HG03139 (cell line): ENCODE data around the gene MPRIP.

Experiments used
- ATAC-seq: cut with Tn5 transposase; IDR thresholded peaks from one replicate; pipeline ENCODE4 v1.9.1; 2021; ENCODE audit not compliant: unreplicated experiment

The MPRIP gene

DNA sequence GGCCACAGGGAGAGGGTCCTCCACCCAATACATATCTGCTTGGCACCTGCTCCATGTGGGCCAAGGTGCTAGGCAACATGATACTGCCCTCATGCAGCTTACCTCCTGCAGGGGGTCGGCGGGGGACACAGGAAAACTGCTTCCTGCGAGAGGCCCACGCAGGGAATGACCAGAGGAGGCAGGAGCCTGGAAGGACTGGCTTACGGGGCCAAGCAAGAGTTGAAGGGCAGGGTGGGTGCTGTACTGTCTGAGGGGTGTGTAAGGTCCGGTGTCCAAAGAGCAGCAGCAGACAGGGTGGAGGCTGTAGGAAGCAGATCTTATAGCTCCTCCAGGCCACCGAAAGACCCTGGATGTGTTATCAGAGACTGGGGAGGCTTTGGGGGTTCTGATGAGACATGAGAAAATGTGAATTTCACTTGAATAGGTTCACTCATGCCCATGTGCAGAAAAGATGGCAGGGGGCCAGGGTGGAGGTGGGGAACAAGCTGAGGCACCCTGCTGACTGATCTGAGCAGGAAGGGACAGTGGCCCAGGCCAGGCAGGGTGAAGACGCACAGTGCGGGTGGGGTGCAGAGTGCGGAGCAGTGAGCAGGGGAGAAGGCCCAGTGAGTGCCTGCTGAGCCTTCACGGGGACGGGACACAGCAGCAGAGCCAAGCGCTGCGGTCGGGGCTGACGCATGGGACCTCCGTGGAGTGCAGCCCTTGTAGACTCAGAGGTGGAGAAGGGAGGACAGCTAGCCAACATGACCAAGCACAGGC is 186.4 kb downstream of the MPRIP start:
- ATAC-seq: no peak

DNA sequence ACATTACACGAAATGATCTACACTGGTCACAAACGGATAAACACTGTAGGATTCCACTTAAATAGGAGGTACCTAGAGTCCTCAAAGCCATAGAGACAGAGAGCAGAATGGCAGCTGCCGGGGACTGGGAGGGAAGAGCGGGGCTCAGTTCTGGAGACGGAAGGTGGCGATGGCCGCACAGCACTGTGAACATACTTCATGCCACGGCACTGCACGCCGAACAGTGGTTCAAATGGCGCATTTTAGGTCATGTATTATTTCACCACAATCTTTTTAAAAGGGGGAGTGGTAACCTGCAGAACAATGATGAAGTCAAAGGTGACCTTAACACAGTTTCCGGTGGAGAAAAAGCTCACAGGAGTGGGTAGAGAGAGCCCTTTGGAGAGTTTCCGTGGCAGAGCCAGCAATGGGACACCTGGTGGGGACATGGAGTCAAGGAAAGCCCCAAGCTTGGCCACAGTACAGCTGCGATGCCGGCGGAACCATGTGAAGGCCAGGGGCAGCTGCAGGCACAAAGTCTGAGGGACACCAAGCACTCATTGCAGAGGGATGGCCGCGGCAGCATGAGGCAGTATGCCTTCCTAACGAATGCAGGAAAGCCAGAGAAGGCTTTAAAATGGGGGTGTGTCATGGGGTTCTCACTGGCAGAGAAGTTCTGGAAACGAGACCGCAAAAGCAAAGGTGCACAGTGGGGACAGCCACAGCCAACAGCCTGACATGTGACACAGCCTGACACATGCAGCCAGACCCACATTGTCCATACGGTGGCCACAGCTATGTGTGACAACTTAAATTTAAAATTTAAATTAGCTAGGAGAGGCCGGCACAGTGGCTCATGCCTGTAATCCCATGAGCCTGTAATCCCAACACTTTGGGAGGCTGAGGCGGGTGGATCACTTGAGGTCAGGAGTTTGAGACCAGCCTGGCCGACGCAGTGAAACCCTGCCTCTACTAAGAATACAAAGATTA is 187.4 kb downstream of the MPRIP start:
- no peak for ATAC-seq

DNA sequence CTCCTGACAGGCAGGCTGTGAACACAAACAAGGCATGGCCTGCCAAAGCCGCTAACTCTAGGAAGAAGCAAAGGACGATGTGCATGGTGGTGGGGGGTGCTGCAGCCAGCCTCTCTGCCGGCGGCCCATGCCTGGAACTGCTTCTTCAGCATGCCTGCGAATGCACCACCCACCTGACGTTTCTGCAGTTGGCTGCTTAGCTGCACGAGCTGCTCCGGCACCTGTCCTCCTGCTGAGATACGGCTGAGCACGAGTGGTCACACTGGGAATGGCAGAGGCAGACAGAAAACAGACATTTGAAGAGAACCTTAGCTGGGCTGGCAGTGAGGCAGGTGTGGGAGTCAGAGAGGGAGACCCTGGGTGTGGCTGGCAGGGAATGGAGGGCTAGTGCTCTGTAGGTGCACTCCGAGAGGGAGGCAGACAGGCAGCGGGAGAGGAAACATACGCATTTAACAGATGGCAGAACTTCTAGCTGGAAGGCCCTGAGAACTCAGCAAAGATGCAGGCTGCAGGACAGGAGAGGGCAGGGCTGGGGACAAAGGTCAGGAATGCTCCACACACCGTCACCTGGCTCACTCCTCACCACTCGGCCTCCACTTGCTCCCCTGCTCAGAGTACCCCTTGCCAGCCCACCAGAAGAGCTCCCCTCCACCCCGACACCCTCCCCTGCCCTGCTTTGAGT is 189.5 kb downstream of the MPRIP start:
- ATAC-seq: no peak

DNA sequence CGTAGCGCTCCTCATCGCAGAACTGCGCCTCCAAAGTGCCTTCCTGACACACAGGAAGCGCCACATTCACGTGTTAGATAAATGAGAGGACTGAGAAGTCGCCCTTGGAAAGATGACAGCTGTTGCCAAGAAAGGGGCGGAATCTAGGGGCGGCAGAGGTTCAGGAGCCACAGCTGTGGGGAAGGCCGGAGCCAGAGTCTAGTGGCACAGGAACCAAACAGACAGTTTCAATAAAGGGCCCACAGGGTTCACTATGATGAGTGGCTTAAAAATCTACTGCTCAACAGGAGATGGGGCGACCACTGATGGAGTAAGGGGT is 190.0 kb downstream of the MPRIP start:
- ATAC-seq: no peak

DNA sequence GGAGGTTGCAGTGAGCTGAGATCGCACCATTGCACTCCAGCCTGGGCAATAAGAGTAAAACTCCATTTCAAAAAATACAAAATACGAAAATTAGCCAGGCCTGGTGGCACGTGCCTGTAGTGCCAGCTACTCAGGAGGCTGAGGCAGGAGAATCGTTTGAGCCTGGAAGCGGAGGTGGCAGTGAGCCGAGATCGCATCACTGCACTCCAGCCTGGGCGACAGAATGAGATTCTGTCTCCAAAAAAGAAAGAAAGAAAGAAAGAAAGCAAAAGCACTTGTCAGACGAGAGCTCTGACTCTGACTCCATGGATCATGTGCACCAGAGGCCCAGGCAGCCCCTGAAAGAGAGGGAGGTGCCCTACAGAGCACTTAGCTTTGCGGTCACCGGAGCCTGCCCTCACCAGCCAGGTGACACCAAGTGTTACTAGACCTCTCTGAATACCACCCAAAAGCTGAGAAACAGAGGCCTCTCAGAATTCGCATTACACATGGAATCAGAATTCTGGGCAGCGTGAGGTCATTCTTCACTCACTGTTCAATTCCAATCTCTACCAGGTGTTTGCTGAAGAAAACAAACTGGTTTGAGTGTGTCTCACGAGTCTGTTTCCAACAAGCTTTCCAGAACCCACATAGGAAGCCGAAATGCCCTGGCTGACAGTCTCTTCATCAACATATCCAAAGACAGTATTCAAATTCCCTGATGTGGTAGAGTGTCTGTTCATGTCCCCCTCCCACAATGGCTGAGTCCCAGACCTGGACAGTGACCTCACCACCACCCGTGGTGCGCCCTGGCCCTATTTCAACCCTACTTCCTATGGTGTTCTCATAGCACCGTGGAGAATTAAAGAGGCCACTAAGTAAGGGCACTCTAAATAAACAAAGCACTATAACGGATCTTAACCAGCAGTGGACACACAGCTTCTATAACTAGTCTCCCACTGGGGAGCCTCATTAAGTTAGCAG is 193.2 kb downstream of the MPRIP start:
- ATAC-seq: no peak

DNA sequence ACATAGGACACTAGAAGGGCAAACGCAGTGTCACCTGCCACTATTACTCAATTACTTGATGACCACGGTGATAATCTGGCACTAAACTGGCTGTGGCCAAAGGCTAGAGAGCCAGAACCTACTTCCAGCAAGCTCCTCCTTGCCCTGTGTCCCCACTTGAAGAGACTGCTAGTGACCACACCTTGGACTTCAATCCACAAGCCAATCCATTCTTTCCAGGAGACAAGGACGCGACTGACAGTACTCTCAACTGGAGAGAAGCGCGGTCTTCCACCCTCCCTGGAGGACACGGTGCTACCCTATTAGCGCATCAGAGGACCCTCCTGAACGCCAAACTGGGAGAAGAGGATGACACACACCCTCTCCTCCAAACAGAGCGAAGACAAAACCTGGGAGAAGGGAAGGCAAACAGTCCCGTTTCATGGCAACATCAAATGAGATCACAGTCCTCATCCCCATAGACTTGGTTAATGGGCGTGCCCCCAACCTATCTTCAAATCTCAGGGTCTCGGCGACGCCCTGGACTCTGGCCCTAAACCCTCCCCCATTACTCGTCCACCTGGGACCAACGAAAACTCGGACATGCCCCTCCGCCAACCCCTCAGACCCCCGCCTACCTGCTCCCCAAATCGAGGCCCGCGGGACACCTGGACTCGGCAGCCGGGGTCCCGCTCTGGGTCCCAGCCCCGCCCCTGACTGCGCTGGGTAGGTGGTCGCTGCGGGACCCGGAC is 194.2 kb downstream of the MPRIP start:
- no peak for ATAC-seq

DNA sequence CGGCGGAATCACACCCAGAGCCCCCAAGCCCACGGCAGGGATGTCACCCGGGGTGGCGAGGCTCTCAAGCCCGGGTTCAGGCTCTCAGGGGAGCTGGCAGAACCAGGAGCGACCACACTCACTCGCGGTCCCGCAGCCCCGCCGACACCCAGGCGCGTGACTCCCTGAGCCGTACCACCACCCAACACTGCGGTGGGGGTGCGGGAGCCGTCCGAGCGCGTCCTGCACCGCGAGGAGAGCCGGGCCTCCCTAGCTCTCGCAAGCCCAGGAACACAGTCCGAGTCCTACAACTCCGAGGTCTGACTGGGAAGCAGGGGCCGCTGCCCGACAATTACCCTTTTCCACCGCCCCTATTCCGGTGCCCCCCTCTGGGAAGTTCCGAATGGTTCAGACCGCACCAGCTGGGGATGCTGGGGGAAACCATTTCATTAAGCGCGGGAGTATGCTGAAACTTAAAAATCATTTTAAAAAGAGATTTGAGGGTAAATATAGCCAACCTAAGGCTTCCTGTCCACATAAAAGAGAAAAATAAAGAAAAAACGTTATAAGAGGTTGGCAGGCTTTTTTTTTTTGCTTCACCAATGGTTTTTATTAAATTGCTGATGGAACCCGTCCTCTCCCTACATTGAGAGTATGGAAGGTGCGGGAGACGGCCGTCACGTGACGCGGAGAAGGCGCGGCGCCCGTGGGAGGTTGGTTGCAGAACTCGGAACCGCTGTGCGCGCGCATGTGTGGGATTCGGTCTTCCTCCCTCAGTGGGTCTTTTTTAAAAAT is 195.0 kb downstream of the MPRIP start, which contains the start of gene FLCN:
TSS of gene FLCN (minus strand) at position 143 of the 774 bp plus-strand sequence. CDS start 9,031 bp downstream, outside the sequence.
- ATAC-seq: peak; percentile 73

DNA sequence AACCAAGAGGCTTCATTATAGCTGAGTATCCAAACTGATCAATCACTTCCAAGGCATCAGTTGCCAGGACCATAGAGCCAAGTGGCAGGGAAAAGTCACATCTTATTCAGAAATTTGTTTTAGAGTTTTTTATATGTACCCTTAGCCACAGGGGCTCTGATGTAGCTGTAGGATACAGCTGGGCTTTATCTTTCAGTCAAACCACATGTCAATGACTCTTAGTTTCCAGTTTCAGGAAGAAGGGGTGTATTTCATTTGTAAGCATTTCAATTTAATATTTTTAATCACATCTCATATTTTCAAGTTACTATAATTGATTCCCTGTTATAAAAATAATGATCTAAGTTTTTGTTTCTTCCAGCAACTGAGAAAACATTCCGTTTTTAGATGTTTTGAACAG is 197.6 kb downstream of the MPRIP start:
- ATAC-seq: no peak

DNA sequence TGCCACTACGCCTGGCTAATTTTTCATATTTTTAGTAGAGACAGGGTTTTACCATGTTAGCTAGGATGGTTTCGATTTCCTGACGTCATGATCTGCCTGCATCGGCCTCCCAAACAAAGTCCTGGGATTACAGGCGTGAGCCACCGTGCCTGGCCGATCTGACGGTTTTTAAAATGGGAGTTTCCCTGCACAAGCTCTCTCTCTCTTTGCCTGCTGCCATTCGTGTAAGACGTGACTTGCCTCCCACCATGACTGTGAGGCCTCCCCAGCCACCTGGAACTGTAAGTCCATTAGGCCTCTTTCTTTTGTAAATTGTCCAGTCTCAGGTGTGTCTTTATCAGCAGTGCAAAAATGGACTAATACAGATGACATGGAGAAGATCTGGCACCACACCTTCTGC is 199.4 kb downstream of the MPRIP start:
- no peak for ATAC-seq

DNA sequence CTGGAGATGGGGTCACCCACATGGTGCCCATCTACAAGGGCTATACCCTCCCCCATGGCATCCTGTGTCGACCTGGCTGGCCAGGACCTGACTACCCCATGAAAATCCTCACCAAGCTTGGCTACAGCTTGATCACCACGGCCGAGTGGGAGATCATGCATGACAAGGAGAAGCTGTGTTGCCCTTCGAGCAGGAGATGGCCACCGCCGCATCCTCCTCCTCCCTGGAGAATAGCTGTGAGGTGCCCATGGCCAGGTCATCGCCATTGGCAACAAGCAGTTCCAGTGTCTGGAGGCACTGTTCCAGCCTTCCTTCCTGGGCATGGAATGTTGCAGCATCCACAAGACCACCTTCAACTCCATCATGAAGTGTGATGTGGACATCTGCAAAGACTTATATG is 200.0 kb downstream of the MPRIP start:
- no peak for ATAC-seq
